DMS53 treated with DMSO at 0.1 percent for 48 hours (cell line): Measurements from ENCODE around the gene FAM200A.
A peak's percentile ranks its signal among the peaks of the same experiment; 100 is the strongest.
"Not testable (repeated sequence)": the region's sequence is repeated elsewhere in the genome, so short reads cannot be mapped to it uniquely, and the experiment has no call there.

ENCODE experiments used
- DNase-seq: peaks from one replicate; lab custom pipeline; 2025; ENCODE audit not compliant: unreplicated experiment; lab: John Stamatoyannopoulos, UW

Gene FAM200A

GRCh38 chr7:99551767-99552463 is at the start of gene FAM200A:
FAM200A (minus strand) TSS chr7:99552114; CDS start chr7:99548407, 3,707 bp downstream.
- peak; percentile 90 for DNase-seq

GRCh38 chr7:99599836-99600235 is 47.9 kb upstream of the FAM200A start:
- no peak for DNase-seq

GRCh38 chr7:99597762-99598501 is 46.0 kb upstream of the FAM200A start, which contains the start of gene TMEM225B:
TMEM225B (plus strand) TSS chr7:99598267; CDS start chr7:99604389, 6,122 bp downstream.
- DNase-seq = no peak

- DNase-seq = no peak
Observed at GRCh38 chr7:99596408-99596955, 44.6 kb upstream of the FAM200A start.

GRCh38 chr7:99594948-99595745 is 43.2 kb upstream of the FAM200A start:
- no peak for DNase-seq

GRCh38 chr7:99588868-99589267 is 37.0 kb upstream of the FAM200A start:
- DNase-seq = no peak

- not testable (repeated sequence) for DNase-seq
Observed at GRCh38 chr7:99580778-99581332, 28.9 kb upstream of the FAM200A start.

GRCh38 chr7:99579956-99580777 is 28.3 kb upstream of the FAM200A start:
- DNase-seq = peak; percentile 19

- DNase-seq = no peak
Observed at GRCh38 chr7:99579281-99579955, 27.5 kb upstream of the FAM200A start.

- DNase-seq = no peak
Observed at GRCh38 chr7:99576251-99576650, 24.3 kb upstream of the FAM200A start.

- no peak for DNase-seq
Observed at GRCh38 chr7:99573257-99573656, 21.3 kb upstream of the FAM200A start.

- no peak for DNase-seq
Observed at GRCh38 chr7:99571768-99572167, 19.9 kb upstream of the FAM200A start.

GRCh38 chr7:99568770-99569169 is 16.9 kb upstream of the FAM200A start:
- not testable (repeated sequence) for DNase-seq

GRCh38 chr7:99563650-99564049 is 11.7 kb upstream of the FAM200A start:
- no peak for DNase-seq

GRCh38 chr7:99562832-99563231 is 10.9 kb upstream of the FAM200A start:
- DNase-seq = peak; percentile 26

- DNase-seq = no peak
Observed at GRCh38 chr7:99562114-99562784, 10.3 kb upstream of the FAM200A start.

GRCh38 chr7:99561737-99562051 is 9.8 kb upstream of the FAM200A start:
- DNase-seq = no peak

- DNase-seq = no peak
Observed at GRCh38 chr7:99560834-99561736, 9.2 kb upstream of the FAM200A start.
